ENCODE measurements around the gene INKA1. TPM values are rescaled to one million over a fixed set of nuclear protein-coding genes. Genes with fewer than 3 reads are reported as not detected.
"Not testable (repeated sequence)": the region's sequence is repeated elsewhere in the genome, so short reads cannot be mapped to it uniquely, and the experiment has no call there.

Gene INKA1
- total RNA-seq, 1 donor: 4.4 TPM

GRCh38 chr3:49763981-49764380 is 39.1 kb upstream of the INKA1 start:
- H3K4me3 ChIP-seq (ENCODE audit: low read depth, low read length): no peak overlapping the region
- DNase-seq (ENCODE audit: low read depth): no peak
- TF ChIP-seq CTCF (IDR thresholded peaks at IDR 0.05; ENCODE audit: insufficient read depth, low read length): no peak

GRCh38 chr3:49769286-49769915 is 33.7 kb upstream of the INKA1 start:
- H3K4me3 ChIP-seq (ENCODE audit: low read depth, low read length): no peak overlapping the region
- no peak for TF ChIP-seq CTCF (IDR thresholded peaks at IDR 0.05; ENCODE audit: insufficient read depth, low read length)
- DNase-seq (ENCODE audit: low read depth): no peak

GRCh38 chr3:49769926-49770325 is 33.1 kb upstream of the INKA1 start:
- TF ChIP-seq CTCF (IDR thresholded peaks at IDR 0.05; ENCODE audit: insufficient read depth, low read length): no peak
- DNase-seq (ENCODE audit: low read depth): no peak
- no peak overlapping the region for H3K4me3 ChIP-seq (ENCODE audit: low read depth, low read length)

GRCh38 chr3:49771340-49771938 is 31.6 kb upstream of the INKA1 start:
- no peak overlapping the region for H3K4me3 ChIP-seq (ENCODE audit: low read depth, low read length)
- TF ChIP-seq CTCF (IDR thresholded peaks at IDR 0.05; ENCODE audit: insufficient read depth, low read length): no peak
- DNase-seq (ENCODE audit: low read depth): no peak

GRCh38 chr3:49772703-49773102 is 30.4 kb upstream of the INKA1 start:
- no peak overlapping the region for H3K4me3 ChIP-seq (ENCODE audit: low read depth, low read length)
- DNase-seq (ENCODE audit: low read depth): no peak
- TF ChIP-seq CTCF (IDR thresholded peaks at IDR 0.05; ENCODE audit: insufficient read depth, low read length): no peak

- DNase-seq (ENCODE audit: low read depth): no peak
- H3K4me3 ChIP-seq (ENCODE audit: low read depth, low read length): no peak overlapping the region
- TF ChIP-seq CTCF (IDR thresholded peaks at IDR 0.05; ENCODE audit: insufficient read depth, low read length): no peak
Observed at GRCh38 chr3:49775538-49775937, 27.5 kb upstream of the INKA1 start.

- not testable (repeated sequence) for DNase-seq (ENCODE audit: low read depth); H3K4me3 ChIP-seq (ENCODE audit: low read depth, low read length)
Observed at GRCh38 chr3:49776101-49776500, 27.0 kb upstream of the INKA1 start.
